ENCODE measurements around the gene ZMYND8.

Gene ZMYND8

DNA sequence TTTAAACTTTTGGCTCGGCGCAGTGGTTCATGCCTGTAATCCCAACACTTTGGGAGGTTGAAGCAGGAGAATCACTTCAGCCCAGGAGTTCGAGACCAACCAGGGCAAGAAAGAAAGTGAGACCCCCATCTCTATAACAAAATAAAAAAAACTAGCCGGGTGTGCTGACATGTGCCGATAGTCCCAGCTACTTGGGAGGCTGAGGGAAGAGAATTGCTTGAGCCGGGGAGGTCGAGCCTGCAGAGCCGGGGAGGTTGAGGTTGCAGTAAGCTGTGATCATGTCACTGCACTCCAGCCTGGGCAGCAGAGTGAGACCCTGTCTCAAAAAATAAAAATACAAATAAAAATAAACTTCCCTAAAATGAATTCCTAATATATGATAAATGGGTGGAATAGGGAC is 50.4 kb downstream of the ZMYND8 start:
- peaks cover 20 to 71% of the 10 kb centered on the region in 2 experiments; a peak in 2 of 3 replicates for H3K36me3 ChIP-seq (ENCODE audit: control insufficient read depth in 2 of 2, insufficient read depth in 1 of 2, low read length in 2 of 2)
- no peaks in the 10 kb centered on the region for H3K9me3 ChIP-seq (ENCODE audit: control insufficient read depth, insufficient read depth, low read depth, low read length)
- H3K27ac ChIP-seq (ENCODE audit: extremely low read depth, low read depth, low read length): no peak overlapping the region
- TF ChIP-seq MYNN (tag by site-specific recombination; IDR thresholded peaks at IDR 0.05; ENCODE audit: borderline replicate concordance): no peak
- no peak for TF ChIP-seq ZNF148 (tag by site-specific recombination; IDR thresholded peaks at IDR 0.05; ENCODE audit: borderline replicate concordance)
- no peak for TF ChIP-seq KLF10 (tag by site-specific recombination; IDR thresholded peaks at IDR 0.05)
- no peak for TF ChIP-seq ZNF433 (tag by site-specific recombination; IDR thresholded peaks at IDR 0.05; ENCODE audit: low read depth)
- no peak for TF ChIP-seq ZNF654 (tag by site-specific recombination; IDR thresholded peaks at IDR 0.05; ENCODE audit: low read depth)
- TF ChIP-seq ZNF776 (tag by site-specific recombination; IDR thresholded peaks at IDR 0.05; ENCODE audit: borderline replicate concordance): no peak
- no peak for TF ChIP-seq AEBP2 (tag by site-specific recombination; IDR thresholded peaks at IDR 0.05; ENCODE audit: borderline replicate concordance)
- no peak for TF ChIP-seq ZNF221 (tag by site-specific recombination; IDR thresholded peaks at IDR 0.05; ENCODE audit: borderline replicate concordance)
- no peak for TF ChIP-seq ZNF843 (tag by site-specific recombination; IDR thresholded peaks at IDR 0.05)
- no peak for TF ChIP-seq ZNF768 (tag by site-specific recombination; IDR thresholded peaks at IDR 0.05)
- TF ChIP-seq ZNF133 (tag by site-specific recombination; IDR thresholded peaks at IDR 0.05): no peak
- TF ChIP-seq KLF16 (tag by site-specific recombination; IDR thresholded peaks at IDR 0.05): no peak
- TF ChIP-seq, protein P1, sequence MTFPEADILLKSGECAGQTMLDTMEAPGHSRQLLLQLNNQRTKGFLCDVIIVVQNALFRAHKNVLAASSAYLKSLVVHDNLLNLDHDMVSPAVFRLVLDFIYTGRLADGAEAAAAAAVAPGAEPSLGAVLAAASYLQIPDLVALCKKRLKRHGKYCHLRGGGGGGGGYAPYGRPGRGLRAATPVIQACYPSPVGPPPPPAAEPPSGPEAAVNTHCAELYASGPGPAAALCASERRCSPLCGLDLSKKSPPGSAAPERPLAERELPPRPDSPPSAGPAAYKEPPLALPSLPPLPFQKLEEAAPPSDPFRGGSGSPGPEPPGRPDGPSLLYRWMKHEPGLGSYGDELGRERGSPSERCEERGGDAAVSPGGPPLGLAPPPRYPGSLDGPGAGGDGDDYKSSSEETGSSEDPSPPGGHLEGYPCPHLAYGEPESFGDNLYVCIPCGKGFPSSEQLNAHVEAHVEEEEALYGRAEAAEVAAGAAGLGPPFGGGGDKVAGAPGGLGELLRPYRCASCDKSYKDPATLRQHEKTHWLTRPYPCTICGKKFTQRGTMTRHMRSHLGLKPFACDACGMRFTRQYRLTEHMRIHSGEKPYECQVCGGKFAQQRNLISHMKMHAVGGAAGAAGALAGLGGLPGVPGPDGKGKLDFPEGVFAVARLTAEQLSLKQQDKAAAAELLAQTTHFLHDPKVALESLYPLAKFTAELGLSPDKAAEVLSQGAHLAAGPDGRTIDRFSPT (tag by site-specific recombination; IDR thresholded peaks at IDR 0.05): no peak
- TF ChIP-seq, protein P2, sequence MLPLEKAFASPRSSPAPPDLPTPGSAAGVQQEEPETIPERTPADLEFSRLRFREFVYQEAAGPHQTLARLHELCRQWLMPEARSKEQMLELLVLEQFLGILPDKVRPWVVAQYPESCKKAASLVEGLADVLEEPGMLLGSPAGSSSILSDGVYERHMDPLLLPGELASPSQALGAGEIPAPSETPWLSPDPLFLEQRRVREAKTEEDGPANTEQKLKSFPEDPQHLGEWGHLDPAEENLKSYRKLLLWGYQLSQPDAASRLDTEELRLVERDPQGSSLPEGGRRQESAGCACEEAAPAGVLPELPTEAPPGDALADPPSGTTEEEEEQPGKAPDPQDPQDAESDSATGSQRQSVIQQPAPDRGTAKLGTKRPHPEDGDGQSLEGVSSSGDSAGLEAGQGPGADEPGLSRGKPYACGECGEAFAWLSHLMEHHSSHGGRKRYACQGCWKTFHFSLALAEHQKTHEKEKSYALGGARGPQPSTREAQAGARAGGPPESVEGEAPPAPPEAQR (tag by site-specific recombination; IDR thresholded peaks at IDR 0.05): no peak
- H3K4me1 ChIP-seq (ENCODE audit: control insufficient read depth, insufficient read depth, low read length): no peaks in the 10 kb centered on the region; the same call in 1 of the 2 replicates
- ChIA-PET CTCF (interaction anchor here (0.6 to 2.6 kb wide), 3 partner anchors 11 to 1351 kb away, joined by 3 to 10 read pairs (median 5); no protein-coding TSS in a partner anchor), POLR2A (no interaction called here)
- no peak overlapping the region for H3K4me3 ChIP-seq (ENCODE audit: low read depth, low read length)

- Histone ChIP-seq H3K4me1 (ENCODE audit: control insufficient read depth, insufficient read depth, low read length) (no peaks in the 10 kb centered on the region; the same call in 1 of the 2 replicates), H3K9me3 (ENCODE audit: control insufficient read depth, insufficient read depth, low read depth, low read length) (no peaks in the 10 kb centered on the region), H3K27ac (ENCODE audit: extremely low read depth, low read depth, low read length) (no peak overlapping the region), H3K36me3 (ENCODE audit: control insufficient read depth in 2 of 2, insufficient read depth in 1 of 2, low read length in 2 of 2) (peaks cover 20 to 71% of the 10 kb centered on the region in 2 experiments; a peak in 2 of 3 replicates), H3K4me3 (ENCODE audit: low read depth, low read length) (no peak overlapping the region)
- ChIA-PET CTCF (interaction anchor here (0.6 kb wide), 1 partner anchor 1352 kb away, joined by 5 read pairs; no protein-coding TSS in a partner anchor), POLR2A (no interaction called here)
- TF ChIP-seq, protein P3, sequence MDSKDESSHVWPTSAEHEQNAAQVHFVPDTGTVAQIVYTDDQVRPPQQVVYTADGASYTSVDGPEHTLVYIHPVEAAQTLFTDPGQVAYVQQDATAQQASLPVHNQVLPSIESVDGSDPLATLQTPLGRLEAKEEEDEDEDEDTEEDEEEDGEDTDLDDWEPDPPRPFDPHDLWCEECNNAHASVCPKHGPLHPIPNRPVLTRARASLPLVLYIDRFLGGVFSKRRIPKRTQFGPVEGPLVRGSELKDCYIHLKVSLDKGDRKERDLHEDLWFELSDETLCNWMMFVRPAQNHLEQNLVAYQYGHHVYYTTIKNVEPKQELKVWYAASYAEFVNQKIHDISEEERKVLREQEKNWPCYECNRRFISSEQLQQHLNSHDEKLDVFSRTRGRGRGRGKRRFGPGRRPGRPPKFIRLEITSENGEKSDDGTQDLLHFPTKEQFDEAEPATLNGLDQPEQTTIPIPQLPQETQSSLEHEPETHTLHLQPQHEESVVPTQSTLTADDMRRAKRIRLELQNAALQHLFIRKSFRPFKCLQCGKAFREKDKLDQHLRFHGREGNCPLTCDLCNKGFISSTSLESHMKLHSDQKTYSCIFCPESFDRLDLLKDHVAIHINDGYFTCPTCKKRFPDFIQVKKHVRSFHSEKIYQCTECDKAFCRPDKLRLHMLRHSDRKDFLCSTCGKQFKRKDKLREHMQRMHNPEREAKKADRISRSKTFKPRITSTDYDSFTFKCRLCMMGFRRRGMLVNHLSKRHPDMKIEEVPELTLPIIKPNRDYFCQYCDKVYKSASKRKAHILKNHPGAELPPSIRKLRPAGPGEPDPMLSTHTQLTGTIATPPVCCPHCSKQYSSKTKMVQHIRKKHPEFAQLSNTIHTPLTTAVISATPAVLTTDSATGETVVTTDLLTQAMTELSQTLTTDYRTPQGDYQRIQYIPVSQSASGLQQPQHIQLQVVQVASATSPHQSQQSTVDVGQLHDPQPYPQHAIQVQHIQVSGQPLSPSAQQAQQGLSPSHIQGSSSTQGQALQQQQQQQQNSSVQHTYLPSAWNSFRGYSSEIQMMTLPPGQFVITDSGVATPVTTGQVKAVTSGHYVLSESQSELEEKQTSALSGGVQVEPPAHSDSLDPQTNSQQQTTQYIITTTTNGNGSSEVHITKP (tag by site-specific recombination; IDR thresholded peaks at IDR 0.05): no peak
- TF ChIP-seq KLF1 (tag by site-specific recombination; IDR thresholded peaks at IDR 0.05) (no peak), ZBTB21 (tag by site-specific recombination; IDR thresholded peaks at IDR 0.05) (no peak)
- TF ChIP-seq, protein P4, sequence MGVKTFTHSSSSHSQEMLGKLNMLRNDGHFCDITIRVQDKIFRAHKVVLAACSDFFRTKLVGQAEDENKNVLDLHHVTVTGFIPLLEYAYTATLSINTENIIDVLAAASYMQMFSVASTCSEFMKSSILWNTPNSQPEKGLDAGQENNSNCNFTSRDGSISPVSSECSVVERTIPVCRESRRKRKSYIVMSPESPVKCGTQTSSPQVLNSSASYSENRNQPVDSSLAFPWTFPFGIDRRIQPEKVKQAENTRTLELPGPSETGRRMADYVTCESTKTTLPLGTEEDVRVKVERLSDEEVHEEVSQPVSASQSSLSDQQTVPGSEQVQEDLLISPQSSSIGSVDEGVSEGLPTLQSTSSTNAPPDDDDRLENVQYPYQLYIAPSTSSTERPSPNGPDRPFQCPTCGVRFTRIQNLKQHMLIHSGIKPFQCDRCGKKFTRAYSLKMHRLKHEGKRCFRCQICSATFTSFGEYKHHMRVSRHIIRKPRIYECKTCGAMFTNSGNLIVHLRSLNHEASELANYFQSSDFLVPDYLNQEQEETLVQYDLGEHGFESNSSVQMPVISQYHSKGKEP (tag by site-specific recombination; IDR thresholded peaks at IDR 0.05): no peak
These were observed 50.8 kb downstream of the ZMYND8 start for GRCh38 chr20:47305667-47306066.

Measured in HEK293 (cell line).